ENCODE results near the gene RCOR2. TPM values are rescaled to one million over a fixed set of nuclear protein-coding genes. Genes with fewer than 3 reads are reported as not detected.

Gene RCOR2
- total RNA-seq, 1 donor from 2014 or later = 39.7 TPM

- Mint-ChIP-seq H3K4me1 (ENCODE audit: low read depth) (no peaks in the 10 kb centered on the region), H3K9me3 (ENCODE audit: low read depth) (no peaks in the 10 kb centered on the region), H3K27me3 (no peaks in the 10 kb centered on the region), H3K4me3 (ENCODE audit: low read depth) (no peak overlapping the region), H3K27ac (no peak overlapping the region), H3K36me3 (ENCODE audit: insufficient read depth) (peaks cover 24% of the 10 kb centered on the region)
- no peak for TF ChIP-seq CTCF (IDR thresholded peaks at IDR 0.05; ENCODE audit: unreplicated experiment)
- no peak for DNase-seq (ENCODE audit: low spot score, unreplicated experiment)
Measured at GRCh38 chr11:63897459-63898146, 19.4 kb downstream of the RCOR2 start.

DNA sequence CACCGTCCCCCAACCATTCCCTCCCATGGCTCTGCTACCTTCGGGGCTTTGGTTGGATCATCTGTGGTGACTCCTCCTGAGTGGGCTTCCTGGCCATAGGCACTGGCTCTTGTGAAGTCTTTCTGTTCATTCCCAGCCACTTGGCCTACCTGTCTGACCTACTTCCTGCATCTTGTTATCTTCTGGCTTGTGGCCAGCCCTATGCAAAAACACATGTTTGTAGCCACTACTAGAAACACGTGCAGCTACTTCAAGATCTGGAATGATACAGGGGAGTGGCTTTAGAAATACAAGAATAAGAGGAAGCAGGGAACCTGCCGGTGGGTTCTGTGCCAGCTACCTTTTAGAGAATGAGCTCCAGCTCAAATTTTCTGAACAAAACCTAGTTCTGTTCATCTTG is 20.9 kb downstream of the RCOR2 start:
- H3K36me3 Mint-ChIP-seq (ENCODE audit: insufficient read depth) = peaks cover 19% of the 10 kb centered on the region
- no peak for TF ChIP-seq CTCF (IDR thresholded peaks at IDR 0.05; ENCODE audit: unreplicated experiment)
- no peak overlapping the region for H3K4me3 Mint-ChIP-seq (ENCODE audit: low read depth)
- H3K27me3 Mint-ChIP-seq = no peaks in the 10 kb centered on the region
- peak overlapping the region; percentile 69 for H3K27ac Mint-ChIP-seq
- H3K4me1 Mint-ChIP-seq (ENCODE audit: low read depth) = no peaks in the 10 kb centered on the region
- DNase-seq (ENCODE audit: low spot score, unreplicated experiment) = no peak
- no peaks in the 10 kb centered on the region for H3K9me3 Mint-ChIP-seq (ENCODE audit: low read depth)

DNA sequence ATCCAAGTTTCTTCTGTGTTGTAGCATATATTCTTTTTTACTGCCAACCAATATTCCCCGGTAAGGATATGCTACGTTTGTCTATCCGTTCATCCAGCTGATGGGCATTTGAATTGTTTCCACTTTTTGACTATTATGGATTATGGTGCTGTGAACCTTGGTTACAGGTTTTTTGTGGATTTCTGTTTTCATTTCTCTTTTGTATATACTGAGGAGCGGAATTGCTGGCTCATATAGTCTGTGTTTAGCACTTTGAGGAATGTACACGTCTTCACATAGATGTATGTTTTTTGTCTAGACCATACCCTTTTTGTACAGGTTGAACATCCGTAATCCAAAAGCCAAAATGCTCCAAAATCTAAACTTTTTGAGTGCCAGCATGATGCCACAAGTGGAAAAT is 23.6 kb downstream of the RCOR2 start:
- H3K36me3 Mint-ChIP-seq (ENCODE audit: insufficient read depth) = peaks cover 12% of the 10 kb centered on the region
- peaks cover 18% of the 10 kb centered on the region for H3K4me1 Mint-ChIP-seq (ENCODE audit: low read depth)
- no peak overlapping the region for H3K27ac Mint-ChIP-seq
- no peaks in the 10 kb centered on the region for H3K9me3 Mint-ChIP-seq (ENCODE audit: low read depth)
- H3K4me3 Mint-ChIP-seq (ENCODE audit: low read depth) = no peak overlapping the region
- H3K27me3 Mint-ChIP-seq = no peaks in the 10 kb centered on the region
- no peak for DNase-seq (ENCODE audit: low spot score, unreplicated experiment)
- TF ChIP-seq CTCF (IDR thresholded peaks at IDR 0.05; ENCODE audit: unreplicated experiment) = no peak

DNA sequence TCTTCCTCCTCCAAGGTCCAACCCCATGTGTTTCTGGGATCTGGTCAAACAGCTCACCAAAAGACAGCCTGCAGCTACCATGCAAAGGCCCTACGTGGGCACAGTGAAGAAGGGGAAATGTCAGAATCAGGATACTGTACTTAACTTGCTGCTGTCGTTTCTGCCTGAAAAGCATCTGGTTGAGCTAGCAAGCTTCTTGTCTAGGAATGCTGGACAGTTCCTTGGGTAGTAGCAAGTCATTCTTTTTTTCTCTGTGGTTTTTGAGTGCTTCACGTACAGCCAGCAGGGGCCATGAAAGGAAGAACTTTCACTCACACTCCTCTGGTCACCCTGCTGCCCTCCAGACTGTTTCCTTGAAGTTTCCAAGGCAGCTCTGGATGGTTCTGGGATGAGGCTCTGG is 24.7 kb downstream of the RCOR2 start:
- Mint-ChIP-seq H3K9me3 (ENCODE audit: low read depth) (no peaks in the 10 kb centered on the region), H3K27ac (no peak overlapping the region)

DNA sequence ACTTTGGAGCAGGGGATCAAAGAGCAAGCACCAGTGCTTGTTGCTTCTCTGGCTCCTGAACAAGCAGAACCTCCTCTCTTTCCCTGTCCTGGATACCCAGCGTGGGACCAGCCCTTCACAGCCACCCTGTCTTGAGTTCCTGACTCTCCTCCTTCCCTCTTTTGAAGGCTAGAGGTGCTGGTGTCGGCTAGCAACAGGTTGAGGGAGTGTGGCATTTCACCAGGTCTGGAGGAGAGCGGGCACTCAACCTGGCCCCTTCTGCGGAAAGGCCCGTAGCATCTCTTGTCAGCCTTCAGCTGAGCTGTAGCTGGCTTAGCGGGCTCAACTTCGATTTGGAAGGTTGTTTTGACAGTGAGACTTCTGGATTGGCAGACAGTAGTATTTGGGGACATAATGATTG is 26.6 kb downstream of the RCOR2 start:
- Mint-ChIP-seq H3K4me1 (ENCODE audit: low read depth) (peaks cover 32% of the 10 kb centered on the region), H3K36me3 (ENCODE audit: insufficient read depth) (peaks cover 2% of the 10 kb centered on the region), H3K27ac (peak overlapping the region; percentile 51), H3K4me3 (ENCODE audit: low read depth) (no peak overlapping the region), H3K27me3 (no peaks in the 10 kb centered on the region), H3K9me3 (ENCODE audit: low read depth) (no peaks in the 10 kb centered on the region)
- no peak for DNase-seq (ENCODE audit: low spot score, unreplicated experiment)
- TF ChIP-seq CTCF (IDR thresholded peaks at IDR 0.05; ENCODE audit: unreplicated experiment) = no peak

More for the DNA sequence above, 24.7 kb downstream of the RCOR2 start:
- H3K36me3 Mint-ChIP-seq (ENCODE audit: insufficient read depth) = peaks cover 8% of the 10 kb centered on the region
- no peak for TF ChIP-seq CTCF (IDR thresholded peaks at IDR 0.05; ENCODE audit: unreplicated experiment)
- H3K27me3 Mint-ChIP-seq = no peaks in the 10 kb centered on the region
- H3K4me3 Mint-ChIP-seq (ENCODE audit: low read depth) = no peak overlapping the region
- no peak for DNase-seq (ENCODE audit: low spot score, unreplicated experiment)
- peaks cover 28% of the 10 kb centered on the region for H3K4me1 Mint-ChIP-seq (ENCODE audit: low read depth)
